H1 (cell line): Measurements from ENCODE around the gene ATE1. TPM values are rescaled to one million over a fixed set of nuclear protein-coding genes. Genes with fewer than 3 reads are reported as not detected.

Experiments used
- KDM5A ChIP-seq: fragments of 200-600 bp; IDR thresholded peaks from 2 replicates; pipeline ENCODE4 v1.7.1; 2012; ENCODE audit warnings: mild to moderate bottlenecking, low read length, inconsistent platforms, mixed read lengths
- polyA plus RNA-seq, 7 experiments: library from polyadenylated mRNA; depleted of rRNA in 3 of 7; stranded (reverse) in 5 of 7; unstranded in 2 of 7; fragments of >200 nt in 5 of 7; fragments of 200-250 nt in 2 of 7; gene quantifications; 1 replicate in 5 of 7; 2 replicates in 1 of 7; 4 replicates in 1 of 7; pipeline versions ENCODE4 v1.2.1 to v1.2.3, GENCODE V29; 2011 to 2013; ENCODE audit warnings: missing spikeins in 2 of 7, mixed read lengths in 2 of 7
- total RNA-seq: library from RNA; stranded (reverse); fragmentation: NEBNext Ultra II Directional; extraction: Animal tissue kit (Norgen Biotek cat#: 25700); gene quantifications from 2 replicates; pipeline ENCODE4 v1.2.1, GENCODE V29; 2021
- TF ChIP-seq, protein P1 (sequence below): IDR thresholded peaks from 2 replicates; pipeline ENCODE4 v1.6.1; 2012; ENCODE audit warnings: inconsistent platforms

The ATE1 gene
- total and polyA plus RNA-seq, 2 of the 8 experiments (the other 6 are each of a cell fraction or from before 2014, with no cell fraction given) = 8.8 to 26.9 TPM

DNA sequence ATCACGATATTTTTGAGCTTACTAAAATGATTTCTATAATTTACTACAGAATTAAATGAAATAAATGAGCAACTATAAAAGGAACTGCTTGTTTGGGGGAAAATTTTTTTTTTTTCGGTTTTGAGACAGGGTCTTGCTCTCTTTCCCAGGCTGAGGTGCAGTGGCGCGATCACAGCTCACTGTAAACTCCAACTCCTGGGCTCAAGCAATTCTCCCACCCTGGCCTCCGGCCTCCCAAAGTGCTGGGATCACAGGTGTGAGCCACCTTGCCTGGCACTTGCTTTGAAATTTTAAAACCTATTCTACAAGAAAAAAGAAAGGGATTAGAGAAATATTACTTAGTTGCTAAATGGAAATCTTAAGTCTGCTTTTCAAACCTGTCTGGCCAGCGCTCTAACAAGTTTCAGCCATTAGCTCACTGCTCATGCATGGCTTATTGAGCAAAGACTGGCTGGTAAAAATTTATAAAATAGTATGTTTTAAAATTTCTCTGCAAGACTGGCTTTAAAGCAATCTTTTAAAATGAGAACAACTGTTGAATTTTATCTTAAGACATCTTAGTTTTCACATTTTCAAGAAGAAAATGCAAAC lies 144.0 kb downstream of the ATE1 start (continued):
- TF ChIP-seq, protein P1, sequence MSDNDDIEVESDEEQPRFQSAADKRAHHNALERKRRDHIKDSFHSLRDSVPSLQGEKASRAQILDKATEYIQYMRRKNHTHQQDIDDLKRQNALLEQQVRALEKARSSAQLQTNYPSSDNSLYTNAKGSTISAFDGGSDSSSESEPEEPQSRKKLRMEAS = no peak
- no peak for TF ChIP-seq KDM5A
